CD4-positive, alpha-beta T cell treated with Interleukin-6 for 4 hours (primary cell): ENCODE measurements around the gene CACNA1B.
"Not testable (repeated sequence)": the region's sequence is repeated elsewhere in the genome, so short reads cannot be mapped to it uniquely, and the experiment has no call there.

ENCODE experiments used
- DNase-seq: peaks from one replicate; pipeline ENCODE4 v3.0.0-alpha.2; 2020; ENCODE audit warnings: mixed read lengths

CACNA1B gene

DNA sequence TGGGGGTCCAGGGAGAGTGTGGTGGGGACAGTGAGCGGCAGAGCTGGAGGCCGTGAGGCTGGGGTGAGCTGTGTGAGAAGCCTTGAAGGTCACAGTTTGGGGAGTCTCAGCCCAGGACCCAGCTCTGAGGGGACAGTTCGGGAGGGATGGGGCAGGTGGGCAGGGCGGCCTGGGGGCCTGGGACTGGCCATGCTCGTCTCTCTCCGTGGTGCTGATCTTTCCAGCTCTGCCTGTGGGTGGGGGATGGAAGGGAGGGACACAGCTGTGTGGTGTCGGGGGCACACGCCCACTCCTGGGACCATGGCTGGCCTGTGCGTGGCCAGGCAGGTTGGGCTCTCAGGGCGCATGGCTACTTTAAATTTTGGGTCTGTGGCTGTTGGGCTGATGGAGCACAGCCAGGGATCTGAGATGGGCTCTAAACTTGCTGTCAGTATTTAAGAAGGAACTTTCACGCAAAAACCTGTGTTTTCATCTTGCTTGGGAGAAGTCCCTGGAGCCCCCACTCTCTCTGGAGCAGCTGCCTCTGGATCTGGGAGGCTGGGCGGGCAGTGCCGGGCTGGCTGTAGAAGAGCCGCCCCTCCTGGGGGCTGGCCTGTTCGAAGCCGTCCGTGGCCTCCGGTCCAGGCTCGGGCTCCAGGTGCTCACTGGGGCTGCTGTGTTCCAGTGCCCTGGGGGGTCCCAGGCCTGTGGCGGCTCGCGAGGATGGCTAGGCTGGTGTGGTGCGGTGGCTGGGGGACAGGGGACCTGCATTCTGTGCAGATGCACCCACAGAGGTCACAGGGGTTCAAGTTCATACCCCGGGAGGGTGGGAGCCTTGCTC lies 13.4 kb downstream of the CACNA1B start:
- not testable (repeated sequence) for DNase-seq

DNA sequence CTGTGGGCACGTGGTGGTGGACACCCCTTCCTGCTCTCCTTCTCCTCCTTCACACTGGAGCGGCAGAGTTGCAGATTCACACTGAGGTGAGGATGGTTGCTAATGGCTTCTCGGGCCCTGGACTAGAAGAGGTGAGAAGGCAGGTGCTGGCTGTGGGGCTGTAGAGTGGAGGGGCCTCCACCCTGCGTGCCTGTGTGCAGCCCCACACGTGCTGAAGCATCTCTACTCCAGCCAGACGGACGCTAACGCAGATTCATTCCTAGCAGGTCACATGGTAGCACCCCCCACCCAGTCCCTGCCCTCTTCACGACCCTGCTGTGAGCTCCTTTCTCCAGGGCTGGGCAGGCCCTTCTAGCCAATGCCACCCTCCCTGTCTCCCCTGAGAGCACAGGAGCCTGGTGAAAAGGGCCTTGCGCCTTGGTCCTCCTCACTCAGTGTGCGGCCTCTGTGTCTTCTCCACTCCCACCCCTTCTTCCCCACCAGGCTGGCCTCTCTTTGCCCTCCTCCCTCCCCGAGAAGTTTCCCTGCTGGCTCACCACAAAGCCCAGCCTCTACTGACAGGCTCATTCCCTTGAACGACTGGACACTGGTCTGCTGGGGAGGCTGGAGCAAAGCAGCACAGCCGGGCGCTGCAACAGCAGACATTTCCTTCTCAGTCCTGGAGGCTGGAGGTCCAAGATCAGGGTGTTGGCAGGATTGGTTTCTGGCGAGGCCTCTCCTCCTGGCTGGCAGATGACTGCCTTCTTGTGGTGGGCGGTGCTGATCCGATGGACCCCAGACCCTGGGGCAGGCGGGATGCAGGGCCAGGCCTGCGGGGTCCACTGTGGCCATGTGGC lies 14.2 kb downstream of the CACNA1B start:
- no peak for DNase-seq

DNA sequence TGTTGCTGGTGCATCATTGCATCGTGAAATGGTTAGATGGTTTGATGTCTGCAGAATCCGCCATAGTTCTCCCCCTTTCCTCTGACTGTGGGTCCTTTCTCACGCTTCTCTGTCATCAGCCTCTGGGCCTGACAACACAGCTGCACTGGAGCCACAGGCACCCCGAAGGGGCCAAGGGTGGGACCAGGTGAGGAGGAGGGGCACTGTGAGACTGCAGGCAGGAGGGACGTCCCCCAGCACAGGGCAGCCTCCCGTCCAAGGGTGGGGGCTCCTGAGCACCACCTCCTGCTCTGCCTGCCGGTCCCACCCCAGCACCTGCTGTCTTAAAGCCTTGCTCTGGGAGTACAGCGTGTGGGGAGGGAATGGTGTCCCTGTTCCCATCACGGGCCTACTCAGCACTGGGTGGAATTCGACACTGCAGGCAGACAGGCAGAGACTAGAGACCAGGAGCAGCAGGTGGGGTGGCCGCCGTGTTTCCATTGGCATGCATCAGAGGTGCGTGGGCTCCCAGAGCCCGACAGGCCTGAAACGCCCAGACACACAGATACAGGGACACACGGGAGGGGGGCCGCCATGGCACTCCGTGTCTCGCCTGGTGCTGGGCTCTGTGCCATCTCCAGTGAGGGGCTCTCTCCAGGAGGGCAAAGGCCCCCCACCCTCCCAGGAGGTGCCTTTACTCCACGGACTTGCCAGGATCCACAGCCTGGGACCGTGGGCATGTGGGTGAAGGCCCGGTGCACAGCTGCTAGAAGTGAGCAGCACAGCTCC lies 15.0 kb downstream of the CACNA1B start:
- no peak for DNase-seq

DNA sequence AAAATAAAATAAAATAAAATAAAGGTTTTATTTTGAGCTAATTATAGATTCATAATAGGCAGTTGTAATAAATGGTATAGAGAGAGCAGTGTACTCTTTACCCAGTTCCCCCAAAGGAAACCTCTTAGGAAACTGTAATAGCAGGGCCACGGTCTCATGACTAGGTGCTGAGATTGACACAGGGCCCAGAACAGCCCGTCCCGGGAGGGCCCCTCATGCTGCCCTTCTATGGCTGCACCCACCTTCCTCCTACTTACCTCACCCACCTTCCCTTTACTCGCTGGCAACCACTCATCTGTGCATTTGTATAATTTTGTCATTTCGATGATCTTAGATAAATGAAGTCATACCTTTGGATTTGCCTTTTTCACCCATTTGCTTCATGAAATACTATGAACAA lies 16.1 kb downstream of the CACNA1B start:
- DNase-seq: no peak

DNA sequence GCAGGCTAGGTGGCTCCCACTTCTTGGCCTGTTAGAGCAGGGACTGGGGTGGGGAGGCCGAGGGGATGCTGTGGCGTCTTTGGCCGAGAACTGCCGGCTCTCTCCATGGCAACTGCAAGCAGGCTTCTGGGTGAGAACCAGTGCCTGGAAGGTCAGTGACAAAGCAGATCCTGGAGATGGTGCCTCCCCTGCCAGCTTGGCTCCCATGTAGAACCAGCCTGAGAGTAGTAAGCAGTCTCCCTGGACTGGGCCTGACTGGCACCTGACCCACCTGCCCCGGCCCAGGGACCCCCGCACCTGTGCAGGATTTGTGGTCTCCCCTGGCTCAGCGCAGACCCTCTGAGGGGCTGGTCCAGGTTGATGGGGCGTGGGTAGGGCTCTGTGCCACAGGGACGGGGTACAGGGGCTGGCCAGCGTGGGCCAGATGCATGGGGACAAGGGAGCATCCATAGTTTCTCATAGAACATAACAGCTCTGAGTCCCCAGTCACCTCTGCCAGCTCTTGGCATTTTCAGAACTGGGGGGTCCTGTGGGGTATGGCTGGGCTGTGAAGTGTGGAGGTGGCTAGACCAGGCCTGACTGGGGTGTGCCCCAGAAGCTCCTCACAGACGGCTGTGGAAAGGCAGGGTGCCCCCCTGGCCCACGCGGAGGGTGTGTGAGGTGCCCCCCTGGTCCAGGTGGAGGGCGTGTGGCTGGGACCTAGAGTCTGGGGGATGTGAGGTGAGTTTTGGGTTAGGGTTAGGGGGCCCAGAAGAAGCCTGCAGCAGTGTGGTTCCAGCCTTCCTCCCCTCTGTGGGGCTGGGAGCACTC lies 22.2 kb downstream of the CACNA1B start:
- no peak for DNase-seq

DNA sequence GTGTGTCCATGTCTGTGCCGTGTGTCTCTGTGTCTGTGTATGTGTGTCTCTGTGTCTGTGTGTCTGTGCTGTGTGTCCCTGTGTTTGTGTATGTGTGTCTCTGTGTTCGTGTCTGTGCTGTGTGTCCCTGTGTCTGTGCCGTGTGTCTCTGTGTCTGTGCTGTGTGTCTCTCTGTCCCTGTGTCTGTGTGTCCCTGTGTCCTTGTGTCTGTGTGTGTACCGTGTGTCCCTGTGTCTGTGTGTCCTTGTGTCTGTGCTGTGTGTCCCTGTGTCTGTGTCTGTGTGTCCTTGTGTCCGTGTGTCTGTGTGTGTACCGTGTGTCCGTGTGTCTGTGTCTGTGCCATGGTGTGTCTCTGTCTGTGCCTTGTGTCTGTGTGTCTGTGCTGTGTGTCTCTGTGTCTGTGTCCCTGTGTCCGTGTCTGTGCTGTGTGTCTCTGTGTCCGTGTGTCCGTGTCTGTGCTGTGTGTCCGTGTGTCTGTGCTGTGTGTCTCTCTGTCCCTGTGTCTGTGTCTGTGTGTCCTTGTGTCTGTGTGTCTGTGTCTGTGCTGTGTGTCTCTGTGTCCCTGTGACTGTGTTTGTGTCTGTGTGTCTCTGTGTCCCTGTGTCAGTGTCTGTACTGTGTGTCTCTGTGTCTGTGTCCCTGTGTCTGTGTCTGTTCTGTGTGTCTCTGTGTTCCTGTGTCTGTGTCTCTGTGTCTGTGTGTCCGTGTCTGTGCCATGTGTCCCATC lies 23.2 kb downstream of the CACNA1B start:
- DNase-seq: no peak

DNA sequence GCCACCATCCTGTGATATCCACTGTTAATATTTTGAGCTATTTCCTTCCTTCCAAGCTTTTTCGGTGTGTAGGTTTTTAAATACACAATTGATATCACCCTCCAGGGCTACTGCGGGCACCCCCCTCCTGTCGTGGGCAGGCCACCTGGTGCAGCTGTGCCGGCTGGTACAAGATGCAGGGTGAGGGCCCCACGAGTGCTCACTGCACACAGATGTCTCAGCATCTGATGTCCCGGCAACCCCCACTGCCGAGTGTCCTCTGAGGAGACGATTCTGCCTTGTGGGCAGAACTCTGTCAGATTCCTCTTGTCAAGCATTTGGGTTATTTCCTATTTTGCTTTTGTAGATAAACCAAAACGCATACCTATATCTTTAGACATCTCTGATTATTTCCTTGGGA lies 25.1 kb downstream of the CACNA1B start:
- DNase-seq: no peak

DNA sequence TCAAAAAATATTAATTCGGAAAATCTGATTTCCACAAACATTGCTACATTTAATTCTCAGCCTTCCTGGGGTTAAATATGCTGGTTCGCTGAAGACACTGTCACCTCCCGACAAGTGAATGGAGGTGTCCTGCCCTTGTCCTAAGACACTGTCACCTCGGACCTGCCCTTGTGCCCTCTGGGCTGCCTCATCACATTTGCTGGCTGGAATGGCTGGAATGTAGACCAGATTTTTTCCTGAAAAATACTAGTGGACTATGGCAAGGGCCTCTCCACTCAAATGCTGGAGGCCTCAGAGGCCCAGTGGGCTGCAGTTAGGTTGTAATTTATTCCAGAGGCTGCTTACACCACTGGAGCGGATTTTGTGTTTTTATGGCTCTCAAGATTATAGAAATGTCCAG lies 28.2 kb downstream of the CACNA1B start:
- DNase-seq: no peak

DNA sequence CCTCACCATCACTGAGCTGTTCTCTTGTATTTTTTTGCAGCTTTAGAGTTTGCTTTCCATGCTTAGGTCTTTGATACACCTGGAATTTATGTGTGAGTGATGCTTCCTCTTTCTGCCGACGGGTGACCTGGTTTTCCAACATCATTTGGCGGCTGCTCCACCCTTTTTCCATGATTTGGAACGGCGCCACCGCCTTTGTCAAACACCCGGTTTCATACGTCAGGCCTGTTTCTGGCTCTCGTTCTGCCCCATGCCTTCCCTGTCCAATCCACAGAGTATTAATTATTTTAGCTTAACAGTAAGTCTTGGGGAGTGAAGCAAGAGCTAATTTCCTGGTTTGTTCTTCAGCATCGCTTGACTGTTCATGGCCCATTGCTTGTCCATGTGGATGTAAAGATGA lies 30.2 kb downstream of the CACNA1B start:
- no peak for DNase-seq

DNA sequence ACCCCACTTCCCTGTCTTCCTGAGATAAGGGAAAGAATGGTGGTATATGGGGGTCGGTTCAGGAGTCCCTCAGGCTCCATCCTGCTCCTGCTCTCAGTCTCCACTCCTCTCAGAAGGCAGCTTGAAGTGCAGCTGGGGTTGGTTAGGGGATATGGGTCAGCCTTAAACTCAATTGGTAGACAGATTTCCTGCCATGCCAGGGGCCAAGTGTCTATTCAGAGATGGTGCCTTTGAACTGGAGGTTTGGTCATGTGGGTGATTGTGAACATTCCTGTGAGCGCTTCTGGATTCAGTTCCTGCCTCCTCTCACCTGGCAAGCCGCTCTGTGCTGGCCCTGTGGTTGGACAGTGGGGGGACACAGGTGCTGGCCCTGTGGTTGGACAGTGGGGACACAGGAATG lies 35.1 kb downstream of the CACNA1B start:
- DNase-seq: no peak

DNA sequence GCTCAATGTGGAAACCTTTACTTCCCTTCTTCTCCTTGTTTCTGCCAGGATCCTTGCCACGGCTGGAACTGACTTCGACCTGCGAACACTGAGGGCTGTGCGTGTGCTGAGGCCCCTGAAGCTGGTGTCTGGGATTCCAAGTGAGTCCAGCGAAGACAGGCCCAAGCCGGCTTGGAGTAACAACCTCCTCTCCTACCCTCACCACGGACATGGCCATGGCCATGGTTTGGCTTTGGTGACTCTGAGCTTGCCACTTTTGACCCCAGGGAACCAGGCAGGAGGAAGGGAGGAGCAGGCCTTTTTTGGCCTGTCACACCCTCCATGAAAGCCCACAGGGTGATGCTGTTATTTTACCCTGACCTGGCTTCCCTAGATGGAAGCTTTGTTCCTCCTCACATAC lies 35.5 kb downstream of the CACNA1B start:
- no peak for DNase-seq

DNA sequence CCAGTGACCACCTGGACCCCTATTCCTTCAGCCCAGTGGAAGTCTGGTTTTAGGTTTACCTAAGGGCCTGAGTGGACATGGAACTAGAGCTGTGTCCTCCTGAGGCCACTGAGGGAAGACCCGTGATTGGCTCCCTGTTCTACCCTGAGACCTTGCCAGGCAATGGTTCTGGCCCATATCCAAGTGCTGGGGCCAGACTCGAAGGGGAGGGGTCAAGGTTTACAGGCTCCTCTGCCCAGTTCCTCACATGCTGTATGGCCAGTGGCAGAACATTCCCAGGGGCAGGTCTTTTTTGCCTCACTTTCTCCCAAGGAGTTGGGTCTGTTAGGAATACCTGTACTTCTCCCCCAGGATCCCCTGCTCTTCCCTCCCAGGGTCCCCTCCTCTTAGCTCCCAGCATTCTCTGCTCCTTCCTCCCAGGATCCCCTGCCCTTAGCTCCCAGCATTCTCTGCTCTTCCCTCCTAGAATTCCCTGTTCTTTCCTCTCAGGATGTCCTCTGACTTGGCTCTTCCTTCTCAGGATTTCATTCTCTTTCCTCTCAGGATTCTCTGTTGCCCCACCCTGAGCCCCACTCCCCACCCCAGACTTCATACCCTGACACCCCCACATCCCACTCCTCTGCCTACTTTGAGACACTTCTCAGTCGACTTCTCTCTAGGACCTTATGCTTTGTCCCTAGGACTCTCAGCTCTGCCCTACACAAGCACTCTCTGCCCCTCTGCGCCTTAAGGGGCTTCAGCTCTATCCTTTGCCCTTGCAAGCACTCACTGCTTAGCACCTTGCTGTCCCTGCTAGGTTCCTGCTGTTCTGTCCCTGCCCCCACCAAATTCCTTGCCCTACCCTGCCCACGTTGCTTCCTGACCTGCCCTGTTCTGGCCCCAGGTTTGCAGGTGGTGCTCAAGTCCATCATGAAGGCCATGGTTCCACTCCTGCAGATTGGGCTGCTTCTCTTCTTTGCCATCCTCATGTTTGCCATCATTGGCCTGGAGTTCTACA lies 36.5 kb downstream of the CACNA1B start:
- no peak for DNase-seq

DNA sequence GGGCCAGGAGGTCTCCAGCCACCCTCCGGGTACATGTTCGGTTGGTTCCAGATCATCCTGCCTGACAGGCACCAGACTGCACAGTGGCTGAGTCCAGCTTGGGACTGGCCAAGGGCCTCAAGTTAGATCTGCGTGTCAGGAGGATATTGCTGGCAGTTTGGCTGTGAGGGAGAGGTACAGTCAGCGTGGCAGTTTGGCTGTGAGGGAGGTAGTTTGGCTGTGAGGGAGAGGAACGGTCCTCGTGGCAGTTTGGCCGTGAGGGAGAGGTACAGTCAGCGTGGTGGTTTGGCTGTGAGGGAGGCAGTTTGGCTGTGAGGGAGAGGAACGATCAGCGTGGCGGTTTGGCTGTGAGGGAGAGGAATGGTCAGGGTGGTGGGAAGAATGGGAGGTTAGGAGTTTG lies 39.0 kb downstream of the CACNA1B start:
- DNase-seq: no peak

DNA sequence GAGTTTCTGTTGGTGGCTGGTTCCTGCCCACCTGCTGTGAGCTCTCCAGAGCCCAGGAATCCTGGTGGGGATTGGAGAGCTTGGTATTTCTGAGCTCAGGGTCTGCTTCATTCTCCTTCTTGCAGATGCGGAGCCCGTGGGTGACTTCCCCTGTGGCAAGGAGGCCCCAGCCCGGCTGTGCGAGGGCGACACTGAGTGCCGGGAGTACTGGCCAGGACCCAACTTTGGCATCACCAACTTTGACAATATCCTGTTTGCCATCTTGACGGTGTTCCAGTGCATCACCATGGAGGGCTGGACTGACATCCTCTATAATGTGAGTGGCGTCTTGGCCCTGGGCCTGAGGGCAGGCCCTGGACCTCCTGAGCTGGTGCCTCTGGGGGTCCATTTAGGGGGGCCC lies 39.5 kb downstream of the CACNA1B start:
- DNase-seq: no peak

DNA sequence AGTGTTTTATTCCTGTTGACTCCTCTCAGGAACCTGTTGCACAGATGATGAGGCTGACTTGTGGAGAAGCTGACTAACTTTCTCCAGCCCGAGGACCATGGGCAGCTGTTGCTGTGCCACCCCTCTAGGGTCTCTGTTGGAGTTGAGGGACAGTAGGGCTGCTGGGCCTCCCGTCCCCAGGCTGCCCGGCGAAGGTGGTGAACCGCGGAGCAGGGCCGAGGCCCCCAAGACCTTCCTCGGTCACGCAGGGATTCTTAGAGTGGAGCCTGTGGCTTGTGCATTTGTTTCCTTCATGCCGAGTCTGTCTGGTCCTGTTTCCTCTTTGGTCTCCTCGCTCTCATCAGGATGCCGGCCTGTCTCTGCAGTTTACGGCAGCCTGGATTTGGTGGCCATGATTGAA lies 40.2 kb downstream of the CACNA1B start:
- no peak for DNase-seq

DNA sequence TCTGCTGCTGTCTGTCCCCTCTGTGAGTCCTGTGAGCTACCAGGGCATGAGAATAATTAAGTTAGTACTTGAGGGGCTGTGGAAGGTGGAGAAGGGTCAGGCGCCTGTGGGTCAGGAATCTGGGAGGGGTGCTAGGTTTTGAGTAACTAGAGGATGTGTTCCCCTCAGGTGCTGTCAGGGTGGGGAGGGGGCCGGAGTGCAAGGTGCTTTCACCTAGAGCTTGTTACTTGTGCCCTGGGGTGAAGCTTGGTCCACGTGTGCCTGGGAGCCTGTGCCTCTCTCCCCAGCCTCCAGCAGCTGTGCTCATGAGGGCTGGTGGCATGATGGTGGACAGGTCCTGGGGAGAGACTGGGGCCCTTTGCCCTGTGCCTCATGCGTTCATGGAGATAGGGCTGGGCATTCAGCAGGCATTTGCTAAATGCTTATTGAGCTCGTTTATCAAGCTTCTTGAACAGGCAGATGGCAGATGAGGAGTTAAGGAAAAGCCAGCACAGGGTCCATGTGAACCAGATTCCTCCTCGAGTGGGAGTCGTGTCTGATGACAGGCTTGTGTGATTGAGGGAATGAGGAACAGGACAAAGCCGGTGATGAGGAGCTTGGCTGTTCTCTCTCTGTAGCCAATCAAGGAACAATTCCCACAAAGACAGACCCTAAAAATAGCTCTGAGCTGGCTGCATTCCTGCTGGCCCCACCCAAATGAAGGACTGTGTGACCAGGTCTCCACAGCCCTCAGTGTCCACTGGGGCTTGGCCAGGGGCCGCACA lies 40.9 kb downstream of the CACNA1B start:
- DNase-seq: no peak

DNA sequence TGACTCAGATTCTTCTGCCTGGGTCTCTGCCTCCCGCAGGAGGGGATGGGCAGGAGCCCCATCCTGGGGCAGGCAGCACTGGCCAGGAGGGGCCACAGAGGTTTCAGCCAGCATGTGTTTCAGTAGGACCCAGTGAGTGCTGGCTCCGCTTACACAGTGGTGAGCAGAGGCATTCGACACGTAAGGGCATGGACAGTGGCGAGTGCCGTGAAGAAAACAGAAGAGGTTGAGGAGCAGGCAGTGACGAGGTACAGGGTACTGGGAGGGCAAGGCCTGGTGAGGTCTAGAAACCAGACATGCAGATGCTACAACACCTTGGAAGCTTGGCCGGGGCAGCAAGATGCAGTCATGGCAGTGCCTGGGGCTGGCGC lies 41.5 kb downstream of the CACNA1B start:
- DNase-seq: no peak

DNA sequence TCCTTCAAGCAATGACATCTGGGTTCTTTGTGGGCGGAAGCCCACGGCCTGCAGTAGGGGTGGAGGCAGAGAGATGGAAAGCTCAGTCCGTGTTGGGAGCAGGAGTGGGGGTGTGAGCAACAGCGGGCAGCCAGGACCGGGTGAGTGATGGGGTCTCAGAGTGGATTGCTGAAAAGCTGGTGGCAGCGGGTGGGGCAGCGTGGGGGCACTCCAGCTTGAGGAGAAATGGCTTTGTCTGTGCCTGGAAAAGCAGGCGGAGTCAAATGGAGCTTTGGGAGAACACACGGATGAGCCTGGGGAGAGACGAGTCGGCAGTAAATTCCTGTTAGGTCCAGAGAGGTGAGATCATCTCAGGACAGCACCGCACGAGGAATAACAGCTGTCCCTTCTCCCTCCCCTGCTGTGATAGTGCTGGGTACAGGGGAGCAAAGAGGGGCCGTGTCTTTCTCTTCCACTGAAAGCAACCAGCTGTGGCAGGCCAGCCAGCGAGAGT lies 42.1 kb downstream of the CACNA1B start:
- DNase-seq: no peak

DNA sequence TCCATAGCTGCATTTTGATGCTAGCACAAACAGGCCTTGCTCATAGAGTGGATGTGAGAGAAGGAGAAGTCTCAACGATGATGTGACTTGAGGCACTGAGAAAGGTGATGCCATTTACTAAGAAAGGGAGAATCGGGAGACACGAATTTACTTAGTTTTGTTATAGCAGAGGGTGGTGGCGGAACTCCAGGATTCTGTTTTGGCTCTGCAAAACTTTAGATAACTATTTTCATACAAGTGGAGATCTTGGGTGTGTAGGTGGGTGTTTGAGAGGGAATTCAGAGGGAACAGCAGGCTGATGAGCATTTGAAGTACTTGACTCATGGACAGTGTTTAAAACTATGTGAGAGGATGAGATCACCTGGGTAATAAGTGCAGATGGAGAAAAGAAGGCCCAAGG lies 43.2 kb downstream of the CACNA1B start:
- no peak for DNase-seq

DNA sequence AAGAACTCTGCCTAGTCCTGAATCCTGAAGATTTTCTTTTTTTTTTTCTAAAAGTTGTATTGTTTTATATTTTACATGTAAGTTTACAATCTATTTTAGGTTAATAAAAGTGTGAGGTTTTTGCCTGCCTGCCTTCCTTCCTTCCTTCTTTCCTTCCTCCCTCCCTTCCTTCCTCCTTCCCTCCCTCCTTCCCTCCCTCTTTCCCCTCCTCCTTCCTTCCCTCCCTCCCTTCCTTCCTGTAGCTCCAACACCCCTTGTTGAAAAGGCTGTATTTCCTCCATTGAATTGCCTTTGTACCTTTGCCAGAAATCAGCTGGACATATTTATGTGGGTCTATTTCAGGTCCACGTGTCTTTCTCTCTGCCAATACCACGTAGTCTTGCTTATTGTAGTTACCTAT lies 46.6 kb downstream of the CACNA1B start:
- no peak for DNase-seq
